SU-DHL-6 (cell line): ENCODE measurements around the gene TRIP11.

ENCODE experiments used
- H2AFZ ChIP-seq: fragments of 200-600 bp; sonication (generic); 2 replicates; pipeline ENCODE4 v1.6.1; 2014; ENCODE audit warnings: low read depth, mild to moderate bottlenecking, moderate library complexity, mixed read lengths, antibody characterized with exemption, low read length; ENCODE audit not compliant: severe bottlenecking
- H3F3A ChIP-seq: fragments of 200-600 bp; shearing (Covaris generic); 2 replicates; pipeline ENCODE4 v1.6.0; 2016; ENCODE audit warnings: antibody characterized with exemption, mild to moderate bottlenecking; ENCODE audit not compliant: insufficient read depth
- H3K27ac ChIP-seq: fragments of 200-600 bp; sonication (generic); 2 replicates; pipeline ENCODE4 v1.5.1; 2016; ENCODE audit warnings: low read depth, mild to moderate bottlenecking, low read length, moderate library complexity, mixed read lengths
- H3K27me3 ChIP-seq: fragments of 200-600 bp; sonication (generic), shearing (Covaris generic); 2 replicates; pipeline ENCODE4 v1.6.0; 2014; ENCODE audit warnings: mild to moderate bottlenecking, low read length
- H3K36me3 ChIP-seq: fragments of 200-600 bp; sonication (generic); 2 replicates; pipeline ENCODE4 v1.6.1; 2014; ENCODE audit warnings: mild to moderate bottlenecking, low read length, mixed read lengths
- H3K4me2 ChIP-seq: fragments of 300-600, 200-600 bp; shearing (Covaris generic), sonication (generic); 2 replicates; pipeline ENCODE4 v1.6.0; 2014; ENCODE audit warnings: low read length, low read depth, mild to moderate bottlenecking; ENCODE audit not compliant: poor library complexity, severe bottlenecking
- H3K4me3 ChIP-seq: fragments of 200-600 bp; sonication (generic); 2 replicates; pipeline ENCODE4 v1.5.1; 2014; ENCODE audit warnings: antibody characterized with exemption, low read length, mild to moderate bottlenecking, mixed read lengths; ENCODE audit not compliant: insufficient read depth, poor library complexity, severe bottlenecking
- H3K79me2 ChIP-seq: fragments of 200-600 bp; sonication (generic); 2 replicates; pipeline ENCODE4 v1.6.1; 2014; ENCODE audit warnings: mild to moderate bottlenecking, low read length, moderate library complexity; ENCODE audit not compliant: insufficient read depth
- H3K9ac ChIP-seq: fragments of 200-600 bp; sonication (generic); 2 replicates; pipeline ENCODE4 v1.7.0; 2014; ENCODE audit warnings: mild to moderate bottlenecking, low read length
- H3K9me2 ChIP-seq: fragments of 200-600 bp; sonication (generic); replicated peaks from 2 replicates; pipeline ENCODE4 v1.6.1; 2014; ENCODE audit warnings: low read length; ENCODE audit not compliant: insufficient read depth
- H3K9me3 ChIP-seq: fragments of 200-600 bp; sonication (generic); 2 replicates; pipeline ENCODE4 v1.6.1; 2014; ENCODE audit warnings: low read length, mixed read lengths; ENCODE audit not compliant: insufficient read depth
- H4K20me1 ChIP-seq: fragments of 200-600 bp; sonication (generic); 2 replicates; pipeline ENCODE4 v1.6.1; 2014; ENCODE audit warnings: low read depth, mild to moderate bottlenecking, antibody characterized with exemption, low read length, moderate library complexity, mixed read lengths
- EZH2phosphoT487 ChIP-seq: fragments of 200-600 bp; sonication (generic), shearing (Covaris generic); conservative IDR thresholded peaks from 2 replicates; pipeline ENCODE4 v1.6.1; 2018; ENCODE audit warnings: mild to moderate bottlenecking, antibody characterized with exemption, low read length, moderate library complexity, mixed read lengths
- TF ChIP-seq, protein P1 (sequence below): fragments of 200-600 bp; sonication (generic); IDR thresholded peaks from one replicate; pipeline ENCODE4 v1.5.1; 2017; ENCODE audit warnings: antibody characterized with exemption, mild to moderate bottlenecking, low read length, moderate library complexity; ENCODE audit not compliant: insufficient read depth, poor library complexity, severe bottlenecking

The TRIP11 gene

DNA sequence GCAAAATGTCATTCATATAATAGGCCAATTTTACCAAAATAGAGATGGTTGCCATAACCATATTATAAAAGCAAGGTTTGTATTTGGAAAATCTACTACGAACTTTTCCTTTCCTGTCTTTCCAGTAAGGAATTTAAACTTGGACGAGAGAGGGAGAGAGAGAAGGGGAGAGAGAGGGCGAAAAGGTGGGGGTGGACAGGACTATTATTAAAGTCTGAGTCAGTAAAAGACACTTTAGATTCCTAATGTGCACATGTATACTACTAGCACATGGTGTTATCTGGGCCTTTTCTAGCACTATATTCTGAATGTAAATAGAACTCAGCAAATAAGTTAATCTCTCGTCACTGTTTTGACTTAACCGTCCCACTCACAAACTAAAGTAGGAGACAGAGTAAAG is 62.0 kb downstream of the TRIP11 start:
- Histone ChIP-seq H3K9ac (no peak overlapping the region), H3K9me2 (no peaks in the 10 kb centered on the region), H3K79me2 (no peaks in the 10 kb centered on the region), H3K27ac (no peak overlapping the region), H2AFZ (no peak overlapping the region), H4K20me1 (no peaks in the 10 kb centered on the region), H3K4me3 (no peak overlapping the region), H3K36me3 (peaks cover 17% of the 10 kb centered on the region), H3F3A (no peaks in the 10 kb centered on the region), H3K27me3 (no peaks in the 10 kb centered on the region), H3K9me3 (no peaks in the 10 kb centered on the region), H3K4me2 (no peak overlapping the region)
- no peak for TF ChIP-seq EZH2phosphoT487
- TF ChIP-seq, protein P1, sequence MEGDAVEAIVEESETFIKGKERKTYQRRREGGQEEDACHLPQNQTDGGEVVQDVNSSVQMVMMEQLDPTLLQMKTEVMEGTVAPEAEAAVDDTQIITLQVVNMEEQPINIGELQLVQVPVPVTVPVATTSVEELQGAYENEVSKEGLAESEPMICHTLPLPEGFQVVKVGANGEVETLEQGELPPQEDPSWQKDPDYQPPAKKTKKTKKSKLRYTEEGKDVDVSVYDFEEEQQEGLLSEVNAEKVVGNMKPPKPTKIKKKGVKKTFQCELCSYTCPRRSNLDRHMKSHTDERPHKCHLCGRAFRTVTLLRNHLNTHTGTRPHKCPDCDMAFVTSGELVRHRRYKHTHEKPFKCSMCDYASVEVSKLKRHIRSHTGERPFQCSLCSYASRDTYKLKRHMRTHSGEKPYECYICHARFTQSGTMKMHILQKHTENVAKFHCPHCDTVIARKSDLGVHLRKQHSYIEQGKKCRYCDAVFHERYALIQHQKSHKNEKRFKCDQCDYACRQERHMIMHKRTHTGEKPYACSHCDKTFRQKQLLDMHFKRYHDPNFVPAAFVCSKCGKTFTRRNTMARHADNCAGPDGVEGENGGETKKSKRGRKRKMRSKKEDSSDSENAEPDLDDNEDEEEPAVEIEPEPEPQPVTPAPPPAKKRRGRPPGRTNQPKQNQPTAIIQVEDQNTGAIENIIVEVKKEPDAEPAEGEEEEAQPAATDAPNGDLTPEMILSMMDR: no peak

DNA sequence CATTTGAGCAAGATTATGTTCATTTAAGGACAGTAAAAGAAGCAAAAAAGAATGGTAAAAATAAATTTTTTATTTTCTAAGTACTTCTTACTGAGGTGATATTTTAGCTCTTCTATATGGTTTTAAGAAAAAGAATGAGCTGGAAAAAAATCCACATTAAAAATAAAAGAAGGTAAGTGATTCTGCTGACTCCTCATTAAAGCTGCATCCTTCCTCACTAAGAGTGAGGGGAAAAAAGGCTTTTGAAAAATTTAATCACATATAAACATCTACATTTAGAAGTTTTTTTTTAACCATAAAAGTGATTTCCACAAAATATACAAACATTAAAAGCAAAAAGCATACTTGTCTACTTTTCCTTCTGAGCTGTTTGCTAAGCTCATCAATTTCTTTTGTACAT is 64.1 kb downstream of the TRIP11 start:
- no peaks in the 10 kb centered on the region for H3K9me3 ChIP-seq
- no peaks in the 10 kb centered on the region for H3K27me3 ChIP-seq
- H3K9me2 ChIP-seq: no peaks in the 10 kb centered on the region
- H3K36me3 ChIP-seq: peaks cover 19% of the 10 kb centered on the region
- H3F3A ChIP-seq: no peaks in the 10 kb centered on the region
- no peak for TF ChIP-seq EZH2phosphoT487
- TF ChIP-seq, protein P1: no peak
- no peak overlapping the region for H3K27ac ChIP-seq
- no peak overlapping the region for H3K4me2 ChIP-seq
- no peak overlapping the region for H3K9ac ChIP-seq
- no peaks in the 10 kb centered on the region for H3K79me2 ChIP-seq
- no peaks in the 10 kb centered on the region for H4K20me1 ChIP-seq
- no peak overlapping the region for H2AFZ ChIP-seq
- H3K4me3 ChIP-seq: no peak overlapping the region

DNA sequence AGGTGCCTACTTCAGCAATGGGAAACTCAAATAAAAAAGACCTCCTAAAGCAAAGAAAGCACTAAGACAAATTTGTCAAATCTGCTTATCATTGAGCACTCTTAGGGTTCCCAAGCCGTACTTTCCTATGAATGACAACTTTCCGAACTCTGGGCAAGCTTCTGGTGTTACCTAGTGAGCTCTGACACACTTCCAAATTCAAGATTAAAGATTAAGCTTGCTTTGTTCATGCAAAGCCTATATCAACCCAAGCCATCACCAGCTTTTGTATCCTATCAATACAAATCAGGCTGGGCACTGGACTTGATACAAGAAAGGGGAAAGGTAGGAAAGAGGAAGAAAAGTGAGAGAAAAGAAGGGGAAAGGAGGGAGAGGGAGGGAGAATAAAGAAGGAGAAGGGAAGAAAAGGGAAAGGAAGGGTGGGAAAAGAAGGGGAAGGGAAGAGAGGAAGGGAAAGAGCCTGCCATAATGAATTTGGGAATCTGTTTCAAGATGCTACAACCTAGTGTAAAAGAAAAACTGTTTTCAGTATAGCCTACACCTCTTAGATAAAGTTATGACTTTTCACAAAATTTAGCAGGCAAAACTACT is 68.6 kb downstream of the TRIP11 start:
- Histone ChIP-seq H4K20me1 (no peaks in the 10 kb centered on the region), H3K36me3 (peaks cover 30% of the 10 kb centered on the region), H3K4me3 (no peak overlapping the region), H3K4me2 (no peak overlapping the region), H3K9me2 (no peaks in the 10 kb centered on the region), H3K9ac (no peak overlapping the region), H3K27ac (no peak overlapping the region), H2AFZ (no peak overlapping the region), H3F3A (no peaks in the 10 kb centered on the region), H3K79me2 (no peaks in the 10 kb centered on the region), H3K9me3 (no peaks in the 10 kb centered on the region), H3K27me3 (no peaks in the 10 kb centered on the region)
- TF ChIP-seq EZH2phosphoT487: no peak
- TF ChIP-seq, protein P1: no peak
